Measurements from ENCODE around the gene RBM19.

GRCh38 chr12:113776536-113776935, 189.6 kb downstream of the RBM19 start:
- TF ChIP-seq KDM1A (IDR thresholded peaks at IDR 0.05; ENCODE audit: low read depth) (no peak), CTCF (IDR thresholded peaks at IDR 0.05) (no peak), POLR2A (IDR thresholded peaks at IDR 0.05; ENCODE audit: low read length) (no peak), MYC (IDR thresholded peaks at IDR 0.05; ENCODE audit: borderline replicate concordance, low read length) (no peak), ZFP36 (IDR thresholded peaks at IDR 0.05; ENCODE audit: borderline replicate concordance, partially characterized antibody) (no peak), RARB (CRISPR knock-in tag; IDR thresholded peaks at IDR 0.05) (no peak), PBX3 (IDR thresholded peaks at IDR 0.05) (no peak), HEYL (CRISPR knock-in tag; IDR thresholded peaks at IDR 0.05) (no peak), RCOR1 (IDR thresholded peaks at IDR 0.05; ENCODE audit: low read depth, low read length) (no peak), USF2 (IDR thresholded peaks at IDR 0.05) (no peak), JUN (IDR thresholded peaks at IDR 0.05) (no peak), CHD4 (IDR thresholded peaks at IDR 0.05; ENCODE audit: borderline replicate concordance) (no peak), SMC3 (IDR thresholded peaks at IDR 0.05) (no peak), MAZ (IDR thresholded peaks at IDR 0.05; ENCODE audit: borderline replicate concordance, low read depth, low read length) (no peak)

Data from A549 (cell line).